ENCODE data around the gene RALGPS2.

- no peak for TF ChIP-seq CTCF (IDR thresholded peaks at IDR 0.05)
- no peak for TF ChIP-seq EZH2 (IDR thresholded peaks at IDR 0.05; ENCODE audit: borderline replicate concordance, insufficient read depth, low read depth, low read length, poor library complexity, severe bottlenecking)
Measured at GRCh38 chr1:178784131-178784536, 59.1 kb downstream of the RALGPS2 start.

Data from B cell (primary cell).